Naive thymus-derived CD4-positive, alpha-beta T cell (primary cell): ENCODE data around the gene PRRT1. TPM values are rescaled to one million over a fixed set of nuclear protein-coding genes. Genes with fewer than 3 reads are reported as not detected.

Experiments used
- ATAC-seq: fragments of 150-1000 bp; cut with Tn5 transposase; 2 replicates; pipeline ENCODE4 v1.10.0; 2021; ENCODE audit warnings: mild to moderate bottlenecking, moderate library complexity
- CTCF ChIA-PET: fragments of 350-600 bp; sonication (Branson Sonifier 250); formaldehyde crosslinking; loops from one replicate; lab custom pipeline; 2021; ENCODE audit warnings: antibody characterized with exemption; lab: Charles Lee
- POLR2A ChIA-PET: fragments of 350-600 bp; sonication (Branson Sonifier 250); formaldehyde crosslinking; loops from one replicate; lab custom pipeline; 2021; ENCODE audit warnings: antibody characterized with exemption, inconsistent platforms; lab: Charles Lee
- DNase-seq, 9 donors: peaks; one replicate each; pipeline versions ENCODE4 v3.0.0 to v3.0.0-alpha.2; 2020 to 2022; ENCODE audit warnings: mixed read lengths in 1 of 9
- H3K27ac ChIP-seq: one replicate; pipeline ENCODE4 v1.7.0; 2013; ENCODE audit warnings: mild to moderate bottlenecking, low read depth, low read length, moderate library complexity
- H3K27me3 ChIP-seq, 2 donors: one replicate each; pipeline ENCODE4 v1.7.0; 2013; ENCODE audit warnings: low read length in 2 of 2, mild to moderate bottlenecking in 2 of 2, moderate library complexity in 2 of 2; ENCODE audit not compliant: control insufficient read depth in 2 of 2, insufficient read depth in 2 of 2
- H3K36me3 ChIP-seq, 3 experiments: 1 replicate in 2 of 3; 2 replicates in 1 of 3; pipeline ENCODE4 v1.7.0; 2013; ENCODE audit warnings: low read length in 3 of 3, mild to moderate bottlenecking in 3 of 3, moderate library complexity in 1 of 3; ENCODE audit not compliant: insufficient read depth in 3 of 3, control insufficient read depth in 2 of 3
- H3K4me1 ChIP-seq, 2 donors: one replicate each; pipeline ENCODE4 v1.7.0; 2013; ENCODE audit warnings: low read length in 2 of 2, mild to moderate bottlenecking in 2 of 2, moderate library complexity in 1 of 2; ENCODE audit not compliant: control insufficient read depth in 2 of 2, insufficient read depth in 2 of 2
- H3K4me3 ChIP-seq: 2 replicates; pipeline ENCODE4 v1.7.0; 2013; ENCODE audit warnings: mild to moderate bottlenecking, low read length
- H3K9me3 ChIP-seq, 3 experiments: 1 replicate in 2 of 3; 2 replicates in 1 of 3; pipeline ENCODE4 v1.7.0; 2013; ENCODE audit warnings: low read length in 3 of 3; ENCODE audit not compliant: control insufficient read depth in 2 of 3
- H3K27ac Mint-ChIP-seq, 9 donors: one replicate each; pipeline ENCODE4 v1.8.0; 2020 to 2022; ENCODE audit warnings: mixed read lengths in 9 of 9, mild to moderate bottlenecking in 8 of 9, moderate library complexity in 5 of 9, inconsistent platforms in 2 of 9
- H3K27me3 Mint-ChIP-seq, 5 donors: one replicate each; pipeline ENCODE4 v1.8.0; 2021 to 2022; ENCODE audit warnings: mixed read lengths in 5 of 5, mild to moderate bottlenecking in 1 of 5
- H3K36me3 Mint-ChIP-seq, 5 donors: one replicate each; pipeline ENCODE4 v1.8.0; 2020 to 2022; ENCODE audit warnings: mixed read lengths in 5 of 5, mild to moderate bottlenecking in 3 of 5, inconsistent platforms in 1 of 5
- H3K4me1 Mint-ChIP-seq, 7 donors: one replicate each; pipeline ENCODE4 v1.8.0; 2020 to 2022; ENCODE audit warnings: mixed read lengths in 7 of 7, mild to moderate bottlenecking in 3 of 7, inconsistent platforms in 1 of 7
- H3K4me3 Mint-ChIP-seq, 10 donors: one replicate each; pipeline ENCODE4 v1.8.0; 2020 to 2022; ENCODE audit warnings: mild to moderate bottlenecking in 10 of 10, mixed read lengths in 10 of 10, moderate library complexity in 6 of 10, inconsistent platforms in 2 of 10
- H3K9me3 Mint-ChIP-seq, 11 donors: one replicate each; pipeline ENCODE4 v1.8.0; 2020 to 2022; ENCODE audit warnings: mixed read lengths in 11 of 11, mild to moderate bottlenecking in 4 of 11, inconsistent platforms in 1 of 11, moderate library complexity in 1 of 11
- intact Hi-C, 2 donors: fragments of 100-400 bp; cut with micrococcal nuclease; formaldehyde crosslinking; loops; one replicate each; pipeline ENCODE4 v1.15.1; 2023
- polyA plus RNA-seq, 2 donors: library from polyadenylated mRNA; unstranded; fragments of 300-500 nt; fragmentation: Illumina TruSeq; gene quantifications; one replicate each; pipeline ENCODE4 v1.2.3, GENCODE V29; 2021
- total RNA-seq, 6 experiments: library from RNA in 5 of 6; stranded (reverse) in 5 of 6; gene quantifications; 1 replicate in 5 of 6; 2 replicates in 1 of 6; pipeline ENCODE4 v1.2.3 and lab custom pipeline; 2021 to 2026

PRRT1 gene
- total and polyA plus RNA-seq, 7 experiments from 2014 or later = 0.31 to 7.4 (median 3.4) TPM

GRCh38 chr6:32154514-32155161, 2.9 kb upstream of the PRRT1 start:
- peaks cover 10 to 35% of the 10 kb centered on the region in 2 donors for H3K4me1 ChIP-seq
- POLR2A ChIA-PET = interaction anchor here (0.6 to 1.3 kb wide), 7 partner anchors 23 to 689 kb away, joined by 3 to 9 read pairs (median 3); partner anchors contain the start of genes ATF6B, GPSM3 and PSMB8
- intact Hi-C loops = loop anchor here (1.0 to 2.0 kb wide), 7 partner anchors 22 to 68 kb away; partner anchors contain the start of genes AGPAT1 (in 2 of the 2), FKBPL (in 2 of the 2) and PBX2 (in 1 of the 2)
- CTCF ChIA-PET = interaction anchor here (0.7 to 1.3 kb wide), 7 partner anchors 10 to 673 kb away, joined by 3 to 15 read pairs (median 5); partner anchors contain the start of gene EGFL8
- Mint-ChIP-seq H3K4me1 (peaks cover 38 to 70% (median 60%) of the 10 kb centered on the region in 7 donors), H3K27ac (peak overlapping the region; percentile 87 to 98 (median 92)), H3K27me3 (peaks cover 0 to 29% (median 12%) of the 10 kb centered on the region in 5 donors), H3K9me3 (peaks cover 0 to 2% (median 0%) of the 10 kb centered on the region in 11 donors), H3K4me3 (peak overlapping the region; percentile 87 to 100 (median 98)), H3K36me3 (peaks cover 1 to 15% (median 9%) of the 10 kb centered on the region in 5 donors)
- no peaks in the 10 kb centered on the region for H3K27me3 ChIP-seq
- peak overlapping the region; percentile 68 for H3K4me3 ChIP-seq
- H3K27ac ChIP-seq = peak overlapping the region; percentile 82
- peak in 8 of 9 donors; percentile 62 to 72 (median 66) for DNase-seq
- peaks cover 0 to 15% (median 0%) of the 10 kb centered on the region in 3 experiments for H3K36me3 ChIP-seq
- no peaks in the 10 kb centered on the region for H3K9me3 ChIP-seq
- peak; percentile 79 for ATAC-seq

DNA sequence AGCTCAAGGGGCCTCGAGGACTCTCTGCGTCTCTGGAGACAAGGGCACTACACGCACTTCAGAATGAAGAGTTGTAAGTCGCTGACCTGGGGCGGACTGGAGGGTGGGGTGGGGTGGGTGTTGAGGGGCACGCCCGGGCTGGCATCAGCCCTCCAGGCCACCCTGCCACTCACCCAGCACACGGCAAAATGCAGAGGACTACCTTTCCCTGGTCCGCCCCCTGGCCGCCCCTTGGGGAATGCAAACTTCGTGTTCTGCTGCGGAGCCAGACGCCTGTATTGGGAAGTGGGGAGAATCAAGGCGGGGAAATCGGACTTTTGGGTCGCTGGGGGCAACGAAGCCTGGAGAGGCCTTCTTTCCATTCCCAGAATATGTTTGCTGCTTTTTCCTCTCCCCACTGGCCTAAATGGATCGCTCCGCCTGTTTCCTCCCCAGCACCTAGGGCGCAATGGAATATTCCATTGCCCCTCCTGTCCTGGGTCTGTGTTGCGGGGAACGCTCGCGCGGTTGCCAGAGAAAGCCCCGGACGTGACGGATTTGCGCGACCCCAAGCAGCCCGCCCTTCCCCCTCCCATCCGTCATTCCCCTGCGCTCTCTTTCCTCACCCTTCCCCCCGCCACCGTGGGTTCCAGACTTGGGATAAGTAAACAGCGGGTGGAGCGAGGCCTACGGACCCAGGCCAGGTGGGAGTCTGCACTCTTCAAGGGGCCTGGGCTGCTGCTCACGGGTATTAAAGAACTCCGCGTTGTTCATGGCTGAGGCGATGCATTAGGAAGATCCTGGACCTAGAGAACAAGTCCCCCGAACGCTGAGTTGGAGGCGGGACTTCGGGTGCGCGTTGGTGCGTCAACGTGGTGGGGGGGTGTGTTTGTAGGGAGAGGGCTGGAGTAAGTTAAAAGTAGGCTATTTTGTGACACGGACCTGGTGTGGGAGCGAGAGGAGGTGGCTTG, 2.1 kb upstream of the PRRT1 start, which contains the start of gene PPT2:
Gene PPT2 (plus strand): TSS at position 578 of the 950 bp plus-strand sequence. CDS start 454 bp downstream, outside the sequence.
- Histone ChIP-seq H3K4me3 (peak within 1 kb of the TSS; percentile 68), H3K4me1 (peaks cover 10 to 35% of the 10 kb centered on the region in 2 donors), H3K27ac (peak within 1 kb of the TSS; percentile 82), H3K27me3 (no peaks in the 10 kb centered on the region), H3K9me3 (no peaks in the 10 kb centered on the region), H3K36me3 (peaks cover 0 to 15% (median 0%) of the 10 kb centered on the region in 3 experiments)
- peak within 1 kb of the TSS; percentile 87 to 98 (median 92) for H3K27ac Mint-ChIP-seq
- intact Hi-C loops = loop anchor here (1.0 to 2.0 kb wide), 7 partner anchors 22 to 67 kb away; partner anchors contain the start of genes AGPAT1 (in 2 of the 2), FKBPL (in 2 of the 2) and PBX2 (in 1 of the 2)
- DNase-seq (peak; percentile 34 to 85 (median 72)), ATAC-seq (peak; percentile 82)
- H3K4me3 Mint-ChIP-seq = peak within 1 kb of the TSS; percentile 87 to 100 (median 98)
- ChIA-PET POLR2A (interaction anchor here (0.6 to 1.6 kb wide), 7 partner anchors 22 to 690 kb away, joined by 3 to 9 read pairs (median 3); partner anchors contain the start of genes ATF6B, GPSM3 and PSMB8), CTCF (interaction anchor here (0.7 to 1.3 kb wide), 6 partner anchors 11 to 674 kb away, joined by 3 to 15 read pairs (median 5); partner anchors contain the start of gene EGFL8)
- H3K36me3 Mint-ChIP-seq = peaks cover 1 to 18% (median 9%) of the 10 kb centered on the region in 5 donors
- H3K27me3 Mint-ChIP-seq = peaks cover 0 to 34% (median 12%) of the 10 kb centered on the region in 5 donors
- peaks cover 0 to 2% (median 0%) of the 10 kb centered on the region in 11 donors for H3K9me3 Mint-ChIP-seq
- peaks cover 42 to 74% (median 65%) of the 10 kb centered on the region in 7 donors for H3K4me1 Mint-ChIP-seq

DNA sequence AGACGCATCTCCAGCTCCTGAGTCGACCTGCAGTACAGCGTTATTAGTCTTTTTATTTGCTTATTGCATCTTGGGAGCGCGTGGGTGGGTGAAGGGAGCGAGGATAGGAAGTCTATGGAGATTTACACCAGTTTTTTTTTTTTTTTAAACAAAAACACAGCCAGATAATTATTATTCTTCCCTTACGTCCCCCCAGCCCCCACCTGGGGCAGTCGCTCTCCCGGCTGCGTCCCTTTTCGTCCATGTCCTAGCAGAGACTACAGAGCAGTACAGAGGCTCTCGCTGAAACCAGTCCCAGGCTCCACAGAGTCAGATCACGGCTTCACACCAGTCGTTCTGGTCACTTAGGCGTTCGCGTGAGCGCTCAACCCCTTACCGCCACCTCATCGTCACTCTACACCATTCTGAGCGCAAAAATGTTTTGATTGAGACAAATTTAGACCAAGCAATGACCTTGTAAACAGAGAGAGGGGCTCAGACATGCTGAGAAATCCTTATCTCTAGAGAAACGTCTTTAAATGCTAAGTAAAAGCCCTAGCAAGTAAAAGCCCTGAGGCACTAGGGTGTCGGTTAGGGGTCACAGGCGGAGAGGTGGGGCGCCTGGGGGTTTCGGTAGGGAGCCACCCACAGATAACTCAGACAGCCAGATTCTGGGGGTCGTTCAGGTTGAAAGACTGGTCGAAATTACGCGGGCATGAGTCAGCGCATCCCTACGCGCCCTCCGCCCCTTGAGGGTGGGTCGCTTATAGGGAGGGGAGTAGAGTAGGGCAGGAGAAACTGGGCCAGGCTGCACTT, 1.2 kb upstream of the PRRT1 start:
- Histone ChIP-seq H3K4me1 (peaks cover 10 to 35% of the 10 kb centered on the region in 2 donors), H3K27me3 (no peaks in the 10 kb centered on the region), H3K27ac (peak overlapping the region; percentile 82), H3K36me3 (peaks cover 0 to 8% (median 0%) of the 10 kb centered on the region in 3 experiments), H3K9me3 (no peaks in the 10 kb centered on the region), H3K4me3 (no peak overlapping the region)
- H3K27me3 Mint-ChIP-seq = peaks cover 0 to 42% (median 12%) of the 10 kb centered on the region in 5 donors
- H3K27ac Mint-ChIP-seq = peak overlapping the region in 8 of 9 donors; percentile 6 to 98 (median 89)
- H3K4me3 Mint-ChIP-seq = peak overlapping the region; percentile 58 to 100 (median 86)
- ATAC-seq (no peak), DNase-seq (no peak)
- intact Hi-C loops = no loop called here
- CTCF ChIA-PET = interaction anchor here (0.9 kb wide), 1 partner anchor 23 kb away, joined by 3 read pairs; the partner anchor contains the start of gene AGPAT1
- peaks cover 0 to 5% (median 0%) of the 10 kb centered on the region in 11 donors for H3K9me3 Mint-ChIP-seq
- peaks cover 50 to 78% (median 71%) of the 10 kb centered on the region in 7 donors for H3K4me1 Mint-ChIP-seq
- H3K36me3 Mint-ChIP-seq = peaks cover 0 to 12% (median 6%) of the 10 kb centered on the region in 5 donors
- POLR2A ChIA-PET = interaction anchor here (0.5 to 1.6 kb wide), 5 partner anchors 13 to 413 kb away, joined by 3 to 7 read pairs (median 3); partner anchors contain the start of genes FKBPL and MSH5

DNA sequence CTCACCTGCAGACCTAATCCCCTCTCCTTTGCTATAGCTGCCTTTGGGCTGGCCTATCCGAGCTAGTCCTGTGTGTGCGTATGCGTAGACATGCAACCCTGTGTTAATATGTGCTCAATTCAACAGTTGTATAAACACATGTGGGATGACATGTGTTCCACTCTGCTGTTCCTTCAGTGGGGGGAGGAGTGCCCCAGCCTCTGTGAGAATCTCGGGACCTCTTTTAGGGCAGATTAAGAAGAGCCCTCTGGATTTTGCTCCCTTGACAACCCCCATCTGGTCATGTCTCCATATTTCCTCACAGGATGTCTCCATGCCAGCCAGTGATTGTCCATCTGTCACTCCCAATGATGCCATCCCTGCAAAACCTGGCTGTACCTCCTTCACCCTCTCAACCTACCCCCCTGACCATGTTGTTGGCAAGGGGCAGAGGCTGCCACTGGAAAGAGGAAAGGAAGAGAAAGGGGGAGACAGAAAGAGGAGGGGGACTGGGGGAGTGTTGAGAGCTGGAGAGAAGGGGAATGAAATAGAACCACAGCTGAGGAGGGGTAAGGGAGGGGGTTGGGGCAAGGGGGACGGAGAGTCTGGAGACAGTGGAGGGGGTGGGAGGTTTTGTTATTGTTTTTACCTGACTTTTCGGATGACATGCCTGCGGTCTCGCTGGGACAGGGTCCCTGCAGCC, 417 bp downstream of the PRRT1 start:
- H3K4me3 Mint-ChIP-seq = peak overlapping the region; percentile 41 to 100 (median 86)
- Histone ChIP-seq H3K4me1 (peaks cover 10 to 35% of the 10 kb centered on the region in 2 donors), H3K36me3 (no peaks in the 10 kb centered on the region), H3K9me3 (no peaks in the 10 kb centered on the region), H3K27me3 (no peaks in the 10 kb centered on the region), H3K4me3 (peak overlapping the region; percentile 48), H3K27ac (peak overlapping the region; percentile 62)
- peaks cover 0 to 5% (median 2%) of the 10 kb centered on the region in 5 donors for H3K36me3 Mint-ChIP-seq
- POLR2A ChIA-PET = interaction anchor here (0.6 to 2.0 kb wide), 6 partner anchors 14 to 192 kb away, joined by 3 to 7 read pairs (median 3); partner anchors contain the start of genes ATF6B, EGFL8, FKBPL and GPSM3
- H3K4me1 Mint-ChIP-seq = peaks cover 49 to 73% (median 70%) of the 10 kb centered on the region in 7 donors
- H3K27ac Mint-ChIP-seq = peak overlapping the region in 8 of 9 donors; percentile 55 to 87 (median 75)
- ATAC-seq (no peak), DNase-seq (peak in 5 of 9 donors; percentile 30 to 41 (median 38))
- CTCF ChIA-PET = interaction anchor here (0.8 kb wide), 1 partner anchor 22 kb away, joined by 3 read pairs; no protein-coding TSS in a partner anchor
- peaks cover 0 to 5% (median 0%) of the 10 kb centered on the region in 11 donors for H3K9me3 Mint-ChIP-seq
- peaks cover 0 to 57% (median 12%) of the 10 kb centered on the region in 5 donors for H3K27me3 Mint-ChIP-seq
- intact Hi-C loops = no loop called here
